BJ (cell line): ENCODE measurements around the gene RORC. TPM values are rescaled to one million over a fixed set of nuclear protein-coding genes. Genes with fewer than 3 reads are reported as not detected.

ENCODE experiments used
- CTCF ChIA-PET: fragments of 350-600 bp; formaldehyde crosslinking; extraction: SDS; loops from one replicate; lab custom pipeline; 2021; ENCODE audit warnings: antibody characterized with exemption, inconsistent platforms; lab: Yijun Ruan, JAX
- POLR2A ChIA-PET: fragments of 300-600 bp; sonication (Branson Sonifier 250); formaldehyde crosslinking; extraction: SDS; loops from one replicate; lab custom pipeline; 2021; ENCODE audit warnings: antibody characterized with exemption; lab: Charles Lee
- DNase-seq: peaks from one replicate; pipeline ENCODE4 v3.0.0-alpha.2; 2011; ENCODE audit warnings: low read depth
- H3K27me3 ChIP-seq: 2 replicates; pipeline ENCODE4 v1.6.0; 2011; ENCODE audit warnings: low read length; ENCODE audit not compliant: control insufficient read depth, insufficient read depth
- H3K36me3 ChIP-seq: 2 replicates; pipeline ENCODE4 v1.5.1; 2011; ENCODE audit warnings: low read length; ENCODE audit not compliant: control insufficient read depth, insufficient read depth
- H3K4me3 ChIP-seq: 2 replicates; pipeline ENCODE4 v1.5.1; 2011; ENCODE audit warnings: low read depth, mild to moderate bottlenecking, control low read depth, low read length
- CTCF ChIP-seq: IDR thresholded peaks from 2 replicates; pipeline ENCODE4 v1.5.1; 2011; ENCODE audit warnings: low read depth, mild to moderate bottlenecking, control low read depth, inconsistent platforms, low read length, moderate library complexity; ENCODE audit not compliant: insufficient read depth
- polyA plus RNA-seq: library from polyadenylated mRNA; depleted of rRNA; stranded (reverse); fragments of >200 nt; gene quantifications from 2 replicates; pipeline ENCODE4 v1.2.3, GENCODE V29; 2011

Gene RORC
- polyA plus RNA-seq, 1 experiment: not detected

- CTCF ChIA-PET: interaction anchor here (0.9 kb wide), 1 partner anchor 22 kb away, joined by 3 read pairs; no protein-coding TSS in a partner anchor
- no peaks in the 10 kb centered on the region for H3K36me3 ChIP-seq
- H3K27me3 ChIP-seq: peaks cover 37% of the 10 kb centered on the region
- H3K4me3 ChIP-seq: no peak overlapping the region
- POLR2A ChIA-PET: no interaction called here
- DNase-seq: no peak
- no peak for TF ChIP-seq CTCF
Measured at GRCh38 chr1:151801310-151801820, 30.2 kb downstream of the RORC start.

GRCh38 chr1:151800830-151801229 lies 30.8 kb downstream of the RORC start:
- Histone ChIP-seq H3K4me3 (no peak overlapping the region), H3K27me3 (peaks cover 33% of the 10 kb centered on the region), H3K36me3 (no peaks in the 10 kb centered on the region)
- DNase-seq: no peak
- POLR2A ChIA-PET: interaction anchor here (0.6 kb wide), 1 partner anchor 86 kb away, joined by 7 read pairs; no protein-coding TSS in a partner anchor
- no peak for TF ChIP-seq CTCF
- CTCF ChIA-PET: no interaction called here

GRCh38 chr1:151799179-151800022 lies 32.2 kb downstream of the RORC start:
- no peak for TF ChIP-seq CTCF
- ChIA-PET POLR2A (no interaction called here), CTCF (interaction anchor here (0.9 to 1.8 kb wide), 2 partner anchors 10 to 99 kb away, joined by 3 to 4 read pairs; partner anchors contain the start of gene TDRKH)
- Histone ChIP-seq H3K27me3 (peaks cover 32% of the 10 kb centered on the region), H3K36me3 (no peaks in the 10 kb centered on the region), H3K4me3 (no peak overlapping the region)
- DNase-seq: no peak

GRCh38 chr1:151798571-151798970 lies 33.0 kb downstream of the RORC start:
- H3K36me3 ChIP-seq: no peaks in the 10 kb centered on the region
- ChIA-PET POLR2A (no interaction called here), CTCF (interaction anchor here (0.9 to 1.8 kb wide), 2 partner anchors 9 to 100 kb away, joined by 3 to 4 read pairs; partner anchors contain the start of gene TDRKH)
- peaks cover 26% of the 10 kb centered on the region for H3K27me3 ChIP-seq
- no peak for DNase-seq
- H3K4me3 ChIP-seq: no peak overlapping the region
- TF ChIP-seq CTCF: no peak

GRCh38 chr1:151790940-151791651 lies 40.5 kb downstream of the RORC start:
- CTCF ChIA-PET: interaction anchor here (0.6 to 1.9 kb wide), 2 partner anchors 8 to 1387 kb away, joined by 3 to 4 read pairs; no protein-coding TSS in a partner anchor
- TF ChIP-seq CTCF: no peak
- H3K27me3 ChIP-seq: no peaks in the 10 kb centered on the region
- no peaks in the 10 kb centered on the region for H3K36me3 ChIP-seq
- no peak for DNase-seq
- peak overlapping the region; percentile 80 for H3K4me3 ChIP-seq
- POLR2A ChIA-PET: no interaction called here
